Coronary artery (tissue), 2 donors: Measurements from ENCODE around the gene DCT.

Experiments used
- DNase-seq: peaks from one replicate; pipeline ENCODE4 v3.0.0-alpha.2; 2017; ENCODE audit warnings: low spot score
- H3K27ac ChIP-seq, 2 donors: fragments of 200-600 bp; sonication (generic); one replicate each; pipeline ENCODE4 v1.5.1; 2016 to 2019
- H3K4me3 ChIP-seq: fragments of 200-600 bp; sonication (generic); 2 replicates; pipeline ENCODE4 v1.5.1; 2016; ENCODE audit warnings: mild to moderate bottlenecking, moderate library complexity
- TF ChIP-seq, protein P1 (sequence below): fragments of 200-600 bp; sonication (generic); IDR thresholded peaks from one replicate; pipeline ENCODE4 v1.5.1; 2019; ENCODE audit warnings: antibody characterized with exemption

The DCT gene

GRCh38 chr13:94408314-94409036 is 71.0 kb downstream of the DCT start:
- TF ChIP-seq, protein P1, sequence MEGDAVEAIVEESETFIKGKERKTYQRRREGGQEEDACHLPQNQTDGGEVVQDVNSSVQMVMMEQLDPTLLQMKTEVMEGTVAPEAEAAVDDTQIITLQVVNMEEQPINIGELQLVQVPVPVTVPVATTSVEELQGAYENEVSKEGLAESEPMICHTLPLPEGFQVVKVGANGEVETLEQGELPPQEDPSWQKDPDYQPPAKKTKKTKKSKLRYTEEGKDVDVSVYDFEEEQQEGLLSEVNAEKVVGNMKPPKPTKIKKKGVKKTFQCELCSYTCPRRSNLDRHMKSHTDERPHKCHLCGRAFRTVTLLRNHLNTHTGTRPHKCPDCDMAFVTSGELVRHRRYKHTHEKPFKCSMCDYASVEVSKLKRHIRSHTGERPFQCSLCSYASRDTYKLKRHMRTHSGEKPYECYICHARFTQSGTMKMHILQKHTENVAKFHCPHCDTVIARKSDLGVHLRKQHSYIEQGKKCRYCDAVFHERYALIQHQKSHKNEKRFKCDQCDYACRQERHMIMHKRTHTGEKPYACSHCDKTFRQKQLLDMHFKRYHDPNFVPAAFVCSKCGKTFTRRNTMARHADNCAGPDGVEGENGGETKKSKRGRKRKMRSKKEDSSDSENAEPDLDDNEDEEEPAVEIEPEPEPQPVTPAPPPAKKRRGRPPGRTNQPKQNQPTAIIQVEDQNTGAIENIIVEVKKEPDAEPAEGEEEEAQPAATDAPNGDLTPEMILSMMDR, result no peak
- Histone ChIP-seq H3K4me3 (no peak overlapping the region), H3K27ac (no peak overlapping the region)
- no peak for DNase-seq

DNA sequence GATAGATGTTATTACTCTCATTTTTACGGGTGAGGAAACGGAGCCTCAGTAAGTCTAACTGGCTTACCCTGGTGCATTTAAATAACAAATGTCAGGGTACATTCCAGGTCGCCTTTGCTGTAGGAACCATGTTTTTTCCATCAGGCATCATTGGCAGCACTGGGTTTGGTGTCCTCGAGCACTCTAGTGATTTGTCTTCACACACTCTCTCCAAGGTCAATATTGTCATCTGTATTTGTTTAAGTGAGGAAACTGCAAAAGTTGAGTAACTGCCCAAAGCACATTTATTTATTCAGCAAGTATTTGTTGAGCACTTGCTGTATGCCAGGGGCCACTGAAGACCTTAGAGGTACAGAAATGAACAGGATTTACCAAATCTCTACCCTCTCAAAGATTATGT is 78.6 kb downstream of the DCT start:
- TF ChIP-seq, protein P1, result no peak
- no peak overlapping the region for H3K27ac ChIP-seq
- DNase-seq, result no peak
- no peak overlapping the region for H3K4me3 ChIP-seq

GRCh38 chr13:94399812-94400211 is 79.7 kb downstream of the DCT start:
- TF ChIP-seq, protein P1, result no peak
- no peak overlapping the region for H3K4me3 ChIP-seq
- H3K27ac ChIP-seq, result no peak overlapping the region
- DNase-seq, result no peak

- DNase-seq, result no peak
- Histone ChIP-seq H3K27ac (no peak overlapping the region), H3K4me3 (no peak overlapping the region)
- TF ChIP-seq, protein P1, result no peak
Observed at GRCh38 chr13:94395860-94396259, 83.6 kb downstream of the DCT start.

- DNase-seq, result no peak
Observed at GRCh38 chr13:94394723-94395122, 84.8 kb downstream of the DCT start.

GRCh38 chr13:94390881-94391280 is 88.6 kb downstream of the DCT start:
- no peak for DNase-seq
- no peak overlapping the region for H3K4me3 ChIP-seq
- no peak overlapping the region for H3K27ac ChIP-seq
- TF ChIP-seq, protein P1, result no peak

More at GRCh38 chr13:94394723-94395122, 84.8 kb downstream of the DCT start:
- TF ChIP-seq, protein P1, result no peak
- H3K27ac ChIP-seq, result no peak overlapping the region
- no peak overlapping the region for H3K4me3 ChIP-seq
